ENCODE data around the gene DPH1.

DPH1 gene

DNA sequence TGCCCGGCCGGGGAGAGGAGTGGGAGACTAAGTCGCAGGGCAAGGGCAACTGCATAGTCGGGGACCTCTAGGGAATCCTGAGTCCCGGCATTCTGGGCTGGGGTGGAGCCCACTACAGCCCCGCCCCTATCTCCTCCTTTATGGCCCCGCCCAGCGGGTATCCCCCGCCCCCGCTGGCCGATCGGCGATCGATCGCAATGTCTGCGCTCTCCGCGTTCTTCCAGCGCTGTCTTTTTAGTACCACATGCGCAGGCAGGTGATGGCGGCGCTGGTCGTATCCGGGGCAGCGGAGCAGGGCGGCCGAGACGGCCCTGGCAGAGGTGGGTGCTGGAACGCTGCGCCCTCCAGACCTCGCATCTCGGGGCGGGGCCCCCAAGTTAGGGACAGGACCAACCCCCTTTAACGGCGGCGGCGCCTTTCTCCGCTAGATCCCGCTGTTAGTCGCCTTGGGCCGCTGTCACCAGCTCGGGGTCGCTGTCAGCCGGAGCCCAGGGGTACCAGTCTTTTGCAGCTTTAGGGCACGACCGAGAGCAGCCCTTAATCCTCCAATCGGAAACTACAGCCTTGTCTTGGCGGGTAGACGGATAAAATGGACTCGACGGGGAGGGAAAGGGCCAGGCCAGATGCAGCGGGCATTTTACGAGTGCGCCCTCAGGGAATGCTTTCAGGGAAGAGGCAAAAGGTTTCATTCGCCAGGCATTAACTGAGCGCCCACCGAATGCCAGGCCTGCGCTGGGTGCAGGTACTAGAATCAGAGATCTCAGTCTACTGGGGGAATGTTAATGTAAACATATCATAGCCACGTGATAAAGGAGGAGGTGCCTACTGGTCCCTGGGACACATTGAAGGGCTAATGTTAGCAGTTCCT, at the start of gene DPH1 (continued):
- TF ChIP-seq TCF7L2 (IDR thresholded peaks at IDR 0.05; ENCODE audit: borderline replicate concordance, low read depth, low read length) (no peak), BCL11A (tag by site-specific recombination; IDR thresholded peaks at IDR 0.05; ENCODE audit: low read depth) (no peak), ZNF555 (tag by site-specific recombination; conservative IDR thresholded peaks at IDR 0.05) (no peak), ZNF768 (tag by site-specific recombination; IDR thresholded peaks at IDR 0.05) (no peak), ZNF311 (tag by site-specific recombination; IDR thresholded peaks at IDR 0.05; ENCODE audit: borderline replicate concordance) (no peak), ZNF585B (tag by site-specific recombination; IDR thresholded peaks at IDR 0.05) (no peak), ZNF404 (tag by site-specific recombination; IDR thresholded peaks at IDR 0.05) (no peak), ZNF530 (tag by site-specific recombination; IDR thresholded peaks at IDR 0.05; ENCODE audit: low read depth) (no peak), ZNF138 (tag by site-specific recombination; IDR thresholded peaks at IDR 0.05; ENCODE audit: borderline replicate concordance) (no peak), ZNF76 (tag by site-specific recombination; IDR thresholded peaks at IDR 0.05; ENCODE audit: borderline replicate concordance, low read depth) (peak; percentile 72; the same call in 1 of the 2 replicates), ZNF341 (tag by site-specific recombination; IDR thresholded peaks at IDR 0.05; ENCODE audit: low read depth) (peak; percentile 13; the same call in 1 of the 2 replicates), ZNF626 (tag by site-specific recombination; IDR thresholded peaks at IDR 0.05) (no peak), ZNF324 (tag by site-specific recombination; IDR thresholded peaks at IDR 0.05) (peak; percentile 62; the same call in 1 of the 2 replicates), ZNF510 (tag by site-specific recombination; IDR thresholded peaks at IDR 0.05; ENCODE audit: insufficient replicate concordance) (no peak), FEZF1 (tag by site-specific recombination; IDR thresholded peaks at IDR 0.05) (peak; percentile 86), GLI2 (tag by site-specific recombination; IDR thresholded peaks at IDR 0.05; ENCODE audit: borderline replicate concordance, low read depth) (no peak), ZNF433 (tag by site-specific recombination; IDR thresholded peaks at IDR 0.05; ENCODE audit: low read depth) (no peak), ZNF529 (tag by site-specific recombination; IDR thresholded peaks at IDR 0.05; ENCODE audit: insufficient replicate concordance) (no peak), ZNF132 (tag by site-specific recombination; IDR thresholded peaks at IDR 0.05; ENCODE audit: borderline replicate concordance) (no peak), ZNF202 (tag by site-specific recombination; IDR thresholded peaks at IDR 0.05; ENCODE audit: borderline replicate concordance) (no peak)
- TF ChIP-seq, protein P1, sequence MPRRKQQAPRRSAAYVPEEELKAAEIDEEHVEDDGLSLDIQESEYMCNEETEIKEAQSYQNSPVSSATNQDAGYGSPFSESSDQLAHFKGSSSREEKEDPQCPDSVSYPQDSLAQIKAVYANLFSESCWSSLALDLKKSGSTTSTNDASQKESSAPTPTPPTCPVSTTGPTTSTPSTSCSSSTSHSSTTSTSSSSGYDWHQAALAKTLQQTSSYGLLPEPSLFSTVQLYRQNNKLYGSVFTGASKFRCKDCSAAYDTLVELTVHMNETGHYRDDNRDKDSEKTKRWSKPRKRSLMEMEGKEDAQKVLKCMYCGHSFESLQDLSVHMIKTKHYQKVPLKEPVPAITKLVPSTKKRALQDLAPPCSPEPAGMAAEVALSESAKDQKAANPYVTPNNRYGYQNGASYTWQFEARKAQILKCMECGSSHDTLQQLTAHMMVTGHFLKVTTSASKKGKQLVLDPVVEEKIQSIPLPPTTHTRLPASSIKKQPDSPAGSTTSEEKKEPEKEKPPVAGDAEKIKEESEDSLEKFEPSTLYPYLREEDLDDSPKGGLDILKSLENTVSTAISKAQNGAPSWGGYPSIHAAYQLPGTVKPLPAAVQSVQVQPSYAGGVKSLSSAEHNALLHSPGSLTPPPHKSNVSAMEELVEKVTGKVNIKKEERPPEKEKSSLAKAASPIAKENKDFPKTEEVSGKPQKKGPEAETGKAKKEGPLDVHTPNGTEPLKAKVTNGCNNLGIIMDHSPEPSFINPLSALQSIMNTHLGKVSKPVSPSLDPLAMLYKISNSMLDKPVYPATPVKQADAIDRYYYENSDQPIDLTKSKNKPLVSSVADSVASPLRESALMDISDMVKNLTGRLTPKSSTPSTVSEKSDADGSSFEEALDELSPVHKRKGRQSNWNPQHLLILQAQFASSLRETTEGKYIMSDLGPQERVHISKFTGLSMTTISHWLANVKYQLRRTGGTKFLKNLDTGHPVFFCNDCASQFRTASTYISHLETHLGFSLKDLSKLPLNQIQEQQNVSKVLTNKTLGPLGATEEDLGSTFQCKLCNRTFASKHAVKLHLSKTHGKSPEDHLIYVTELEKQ (tag by site-specific recombination; IDR thresholded peaks at IDR 0.05; ENCODE audit: borderline replicate concordance), result no peak
- TF ChIP-seq, protein P2, sequence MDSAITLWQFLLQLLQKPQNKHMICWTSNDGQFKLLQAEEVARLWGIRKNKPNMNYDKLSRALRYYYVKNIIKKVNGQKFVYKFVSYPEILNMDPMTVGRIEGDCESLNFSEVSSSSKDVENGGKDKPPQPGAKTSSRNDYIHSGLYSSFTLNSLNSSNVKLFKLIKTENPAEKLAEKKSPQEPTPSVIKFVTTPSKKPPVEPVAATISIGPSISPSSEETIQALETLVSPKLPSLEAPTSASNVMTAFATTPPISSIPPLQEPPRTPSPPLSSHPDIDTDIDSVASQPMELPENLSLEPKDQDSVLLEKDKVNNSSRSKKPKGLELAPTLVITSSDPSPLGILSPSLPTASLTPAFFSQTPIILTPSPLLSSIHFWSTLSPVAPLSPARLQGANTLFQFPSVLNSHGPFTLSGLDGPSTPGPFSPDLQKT (IDR thresholded peaks at IDR 0.05; ENCODE audit: borderline replicate concordance, low read depth, low read length), result no peak
- TF ChIP-seq, protein P3, sequence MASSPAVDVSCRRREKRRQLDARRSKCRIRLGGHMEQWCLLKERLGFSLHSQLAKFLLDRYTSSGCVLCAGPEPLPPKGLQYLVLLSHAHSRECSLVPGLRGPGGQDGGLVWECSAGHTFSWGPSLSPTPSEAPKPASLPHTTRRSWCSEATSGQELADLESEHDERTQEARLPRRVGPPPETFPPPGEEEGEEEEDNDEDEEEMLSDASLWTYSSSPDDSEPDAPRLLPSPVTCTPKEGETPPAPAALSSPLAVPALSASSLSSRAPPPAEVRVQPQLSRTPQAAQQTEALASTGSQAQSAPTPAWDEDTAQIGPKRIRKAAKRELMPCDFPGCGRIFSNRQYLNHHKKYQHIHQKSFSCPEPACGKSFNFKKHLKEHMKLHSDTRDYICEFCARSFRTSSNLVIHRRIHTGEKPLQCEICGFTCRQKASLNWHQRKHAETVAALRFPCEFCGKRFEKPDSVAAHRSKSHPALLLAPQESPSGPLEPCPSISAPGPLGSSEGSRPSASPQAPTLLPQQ (tag by site-specific recombination; IDR thresholded peaks at IDR 0.05), result peak; percentile 68; the same call in 1 of the 2 replicates
- TF ChIP-seq, protein P4, sequence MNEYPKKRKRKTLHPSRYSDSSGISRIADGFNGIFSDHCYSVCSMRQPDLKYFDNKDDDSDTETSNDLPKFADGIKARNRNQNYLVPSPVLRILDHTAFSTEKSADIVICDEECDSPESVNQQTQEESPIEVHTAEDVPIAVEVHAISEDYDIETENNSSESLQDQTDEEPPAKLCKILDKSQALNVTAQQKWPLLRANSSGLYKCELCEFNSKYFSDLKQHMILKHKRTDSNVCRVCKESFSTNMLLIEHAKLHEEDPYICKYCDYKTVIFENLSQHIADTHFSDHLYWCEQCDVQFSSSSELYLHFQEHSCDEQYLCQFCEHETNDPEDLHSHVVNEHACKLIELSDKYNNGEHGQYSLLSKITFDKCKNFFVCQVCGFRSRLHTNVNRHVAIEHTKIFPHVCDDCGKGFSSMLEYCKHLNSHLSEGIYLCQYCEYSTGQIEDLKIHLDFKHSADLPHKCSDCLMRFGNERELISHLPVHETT (tag by site-specific recombination; IDR thresholded peaks at IDR 0.05), result peak; percentile 65; the same call in 1 of the 2 replicates
- TF ChIP-seq, protein P5, sequence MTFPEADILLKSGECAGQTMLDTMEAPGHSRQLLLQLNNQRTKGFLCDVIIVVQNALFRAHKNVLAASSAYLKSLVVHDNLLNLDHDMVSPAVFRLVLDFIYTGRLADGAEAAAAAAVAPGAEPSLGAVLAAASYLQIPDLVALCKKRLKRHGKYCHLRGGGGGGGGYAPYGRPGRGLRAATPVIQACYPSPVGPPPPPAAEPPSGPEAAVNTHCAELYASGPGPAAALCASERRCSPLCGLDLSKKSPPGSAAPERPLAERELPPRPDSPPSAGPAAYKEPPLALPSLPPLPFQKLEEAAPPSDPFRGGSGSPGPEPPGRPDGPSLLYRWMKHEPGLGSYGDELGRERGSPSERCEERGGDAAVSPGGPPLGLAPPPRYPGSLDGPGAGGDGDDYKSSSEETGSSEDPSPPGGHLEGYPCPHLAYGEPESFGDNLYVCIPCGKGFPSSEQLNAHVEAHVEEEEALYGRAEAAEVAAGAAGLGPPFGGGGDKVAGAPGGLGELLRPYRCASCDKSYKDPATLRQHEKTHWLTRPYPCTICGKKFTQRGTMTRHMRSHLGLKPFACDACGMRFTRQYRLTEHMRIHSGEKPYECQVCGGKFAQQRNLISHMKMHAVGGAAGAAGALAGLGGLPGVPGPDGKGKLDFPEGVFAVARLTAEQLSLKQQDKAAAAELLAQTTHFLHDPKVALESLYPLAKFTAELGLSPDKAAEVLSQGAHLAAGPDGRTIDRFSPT (tag by site-specific recombination; IDR thresholded peaks at IDR 0.05), result peak; percentile 79; the same call in 1 of the 2 replicates
- TF ChIP-seq, protein P6, sequence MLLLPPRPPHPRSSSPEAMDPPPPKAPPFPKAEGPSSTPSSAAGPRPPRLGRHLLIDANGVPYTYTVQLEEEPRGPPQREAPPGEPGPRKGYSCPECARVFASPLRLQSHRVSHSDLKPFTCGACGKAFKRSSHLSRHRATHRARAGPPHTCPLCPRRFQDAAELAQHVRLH (tag by site-specific recombination; IDR thresholded peaks at IDR 0.05), result peak; percentile 75

Measured in HEK293 (cell line).